Loucy (cell line): ENCODE measurements around the gene ARMC9.

Experiments
- CTCF ChIP-seq: fragments of 200-600 bp; sonication (generic); conservative IDR thresholded peaks from 2 replicates; pipeline ENCODE4 v1.5.1; 2014; ENCODE audit warnings: mild to moderate bottlenecking, antibody characterized with exemption, low read length
- EZH2phosphoT487 ChIP-seq: fragments of 200-600 bp; IDR thresholded peaks from 2 replicates; pipeline ENCODE4 v1.6.1; 2018; ENCODE audit warnings: antibody characterized with exemption, mild to moderate bottlenecking, moderate library complexity, borderline replicate concordance

- TF ChIP-seq EZH2phosphoT487 = no peak
- no peak for TF ChIP-seq CTCF
Observed at GRCh38 chr2:231288590-231288989, 90.2 kb downstream of the ARMC9 start.
